Measurements from ENCODE around the gene TPSAB1.
"Not testable (repeated sequence)": the region's sequence is repeated elsewhere in the genome, so short reads cannot be mapped to it uniquely, and the experiment has no call there.

Gene TPSAB1

GRCh38 chr16:1240436-1240835, at the start of gene TPSAB1:
Gene TPSAB1, plus strand, starts transcription at chr16:1240705. Its CDS starts 234 bp downstream, at chr16:1240939.
- not testable (repeated sequence) for DNase-seq

GRCh38 chr16:1190789-1191188, 49.7 kb upstream of the TPSAB1 start:
- not testable (repeated sequence) for DNase-seq

GRCh38 chr16:1192384-1193073, 48.0 kb upstream of the TPSAB1 start:
- no peak for DNase-seq

GRCh38 chr16:1193143-1193824, 47.2 kb upstream of the TPSAB1 start:
- no peak for DNase-seq

- DNase-seq, result no peak
Measured at GRCh38 chr16:1193825-1194581, 46.5 kb upstream of the TPSAB1 start.

GRCh38 chr16:1194665-1195392, 45.7 kb upstream of the TPSAB1 start:
- no peak for DNase-seq

- no peak for DNase-seq
Measured at GRCh38 chr16:1195393-1195666, 45.2 kb upstream of the TPSAB1 start.

- DNase-seq, result no peak
Measured at GRCh38 chr16:1196494-1196893, 44.0 kb upstream of the TPSAB1 start.

- no peak for DNase-seq
Measured at GRCh38 chr16:1197237-1197866, 43.2 kb upstream of the TPSAB1 start.

- no peak for DNase-seq
Measured at GRCh38 chr16:1198194-1198593, 42.3 kb upstream of the TPSAB1 start.

- not testable (repeated sequence) for DNase-seq
Measured at GRCh38 chr16:1198671-1199346, 41.7 kb upstream of the TPSAB1 start.

GRCh38 chr16:1199347-1200013, 41.0 kb upstream of the TPSAB1 start:
- no peak for DNase-seq

- no peak for DNase-seq
Measured at GRCh38 chr16:1200014-1200627, 40.4 kb upstream of the TPSAB1 start.

GRCh38 chr16:1201444-1201843, 39.1 kb upstream of the TPSAB1 start:
- no peak for DNase-seq

- DNase-seq, result no peak
Measured at GRCh38 chr16:1202274-1202673, 38.2 kb upstream of the TPSAB1 start.

GRCh38 chr16:1204933-1205332, 35.6 kb upstream of the TPSAB1 start:
- no peak for DNase-seq

GRCh38 chr16:1206326-1206725, 34.2 kb upstream of the TPSAB1 start:
- DNase-seq, result no peak

- DNase-seq, result no peak
Measured at GRCh38 chr16:1206786-1207185, 33.7 kb upstream of the TPSAB1 start.

GRCh38 chr16:1208239-1208830, 32.2 kb upstream of the TPSAB1 start:
- DNase-seq, result no peak

- DNase-seq, result no peak
Measured at GRCh38 chr16:1209081-1209480, 31.4 kb upstream of the TPSAB1 start.

- no peak for DNase-seq
Measured at GRCh38 chr16:1210461-1210860, 30.0 kb upstream of the TPSAB1 start.
